Raji (cell line): ENCODE data around the gene CDK8.

Experiments
- POLR2A ChIP-seq: IDR thresholded peaks from 2 replicates; pipeline ENCODE4 v1.6.1; 2011; ENCODE audit warnings: low read depth, low read length, control low read depth; ENCODE audit not compliant: insufficient read depth

The CDK8 gene

DNA sequence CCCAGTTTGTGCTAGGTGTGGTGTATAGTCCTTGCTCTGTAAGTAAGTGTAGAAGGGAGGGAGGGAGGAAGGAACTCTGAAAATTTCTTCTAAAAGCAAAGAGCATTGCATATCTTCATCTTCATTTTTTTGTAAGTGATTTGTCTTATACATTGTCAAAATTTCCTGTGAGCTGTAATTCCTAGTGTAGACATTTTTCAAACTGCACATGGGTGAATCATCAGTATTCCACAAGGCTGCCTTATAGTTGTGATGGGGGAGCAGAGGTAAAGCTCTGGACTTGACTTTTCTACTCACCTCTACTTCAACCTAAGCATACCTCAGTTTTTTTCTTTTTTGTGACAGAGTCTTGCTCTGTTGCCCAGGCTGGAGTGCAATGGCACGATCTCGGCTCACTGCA lies 86.9 kb downstream of the CDK8 start:
- TF ChIP-seq POLR2A: no peak

DNA sequence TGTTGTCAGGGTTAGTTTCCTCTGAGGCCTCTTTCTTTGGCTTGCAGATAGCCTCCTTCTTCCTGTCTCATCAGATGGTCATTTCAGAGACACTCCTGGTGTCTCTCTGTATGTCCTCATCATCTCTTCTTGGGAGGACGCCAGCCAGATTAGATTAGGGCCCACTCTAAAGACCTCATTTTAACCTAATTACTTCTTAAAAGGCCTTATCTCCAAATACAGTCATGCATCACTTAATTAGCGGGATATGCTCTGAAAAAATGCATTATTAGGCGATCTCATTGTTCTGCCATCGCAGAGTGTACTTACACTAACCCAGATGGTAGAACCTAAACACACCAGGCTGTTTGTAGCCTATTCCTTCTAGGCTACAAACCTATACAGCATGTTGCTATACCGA lies 89.0 kb downstream of the CDK8 start:
- TF ChIP-seq POLR2A: no peak

DNA sequence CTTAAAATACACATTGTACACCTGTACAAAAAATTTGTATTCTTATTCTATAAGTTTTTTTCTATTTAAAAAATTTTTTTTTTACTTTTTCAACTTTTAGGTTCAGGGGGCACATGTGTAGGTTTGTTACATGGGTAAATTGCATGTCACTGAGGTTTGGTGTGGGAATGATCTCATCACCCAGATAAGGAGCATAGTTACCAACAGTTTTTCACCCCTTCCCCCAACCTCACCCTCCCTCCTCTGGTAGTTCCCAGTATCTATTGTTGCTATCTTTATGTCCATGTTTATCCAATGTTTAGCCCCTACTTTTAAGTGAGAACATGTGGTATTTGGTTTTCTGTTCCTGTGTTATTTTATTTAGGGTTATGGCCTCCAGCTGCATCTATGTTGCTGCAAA lies 89.9 kb downstream of the CDK8 start:
- no peak for TF ChIP-seq POLR2A

DNA sequence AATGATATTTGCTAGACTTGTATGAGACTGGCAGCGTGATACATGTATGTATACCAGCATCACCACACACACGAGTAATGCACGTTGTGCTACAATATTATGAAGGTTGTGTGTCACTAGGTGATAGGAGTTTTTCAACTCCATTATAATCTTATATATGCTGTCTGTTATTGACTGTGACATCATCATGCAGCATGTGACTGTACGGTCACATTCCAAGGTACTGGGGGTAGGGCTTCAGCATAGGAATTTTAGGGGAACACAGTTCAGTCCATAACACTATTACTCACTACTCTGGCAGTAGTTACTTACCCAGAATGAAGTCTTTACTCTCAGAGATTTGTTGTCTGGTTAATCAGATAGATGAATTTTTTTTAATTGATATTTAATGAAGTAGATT lies 91.1 kb downstream of the CDK8 start:
- TF ChIP-seq POLR2A: no peak

DNA sequence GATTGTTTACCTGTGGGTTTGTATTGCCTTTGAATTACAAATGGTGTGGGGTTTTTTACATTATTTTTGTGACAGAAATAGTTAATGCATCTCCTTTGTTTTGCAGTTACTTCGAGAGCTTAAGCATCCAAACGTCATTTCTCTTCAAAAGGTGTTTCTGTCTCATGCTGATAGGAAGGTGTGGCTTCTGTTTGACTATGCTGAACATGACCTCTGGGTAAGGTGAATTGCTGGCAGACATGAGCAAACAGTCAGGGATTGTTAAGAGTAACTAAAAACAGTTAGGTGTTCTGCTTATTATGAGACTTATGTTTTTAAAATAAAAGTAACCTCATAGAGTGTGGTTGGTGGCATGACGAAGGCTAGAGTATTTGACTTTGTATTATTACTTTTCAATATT lies 95.0 kb downstream of the CDK8 start:
- no peak for TF ChIP-seq POLR2A

DNA sequence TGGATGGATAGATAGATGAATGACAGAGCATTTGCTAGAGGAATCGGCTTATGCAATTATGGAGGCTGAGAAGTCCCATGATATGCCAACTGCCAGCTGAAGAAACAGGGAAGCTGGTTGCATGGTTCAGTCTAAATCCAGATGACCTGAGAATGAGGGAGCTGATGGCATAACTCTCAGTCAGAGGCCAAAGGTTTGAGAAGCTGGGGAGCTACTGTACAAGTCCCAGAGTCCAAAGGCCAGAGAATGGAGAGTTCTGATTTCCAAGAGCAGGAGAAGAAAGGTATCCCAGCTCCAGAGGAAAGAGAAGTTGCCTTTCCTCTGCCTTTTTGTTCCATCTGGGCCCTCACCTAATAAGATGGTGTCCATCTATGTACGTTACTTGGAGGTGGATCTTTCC lies 108.3 kb downstream of the CDK8 start:
- no peak for TF ChIP-seq POLR2A

DNA sequence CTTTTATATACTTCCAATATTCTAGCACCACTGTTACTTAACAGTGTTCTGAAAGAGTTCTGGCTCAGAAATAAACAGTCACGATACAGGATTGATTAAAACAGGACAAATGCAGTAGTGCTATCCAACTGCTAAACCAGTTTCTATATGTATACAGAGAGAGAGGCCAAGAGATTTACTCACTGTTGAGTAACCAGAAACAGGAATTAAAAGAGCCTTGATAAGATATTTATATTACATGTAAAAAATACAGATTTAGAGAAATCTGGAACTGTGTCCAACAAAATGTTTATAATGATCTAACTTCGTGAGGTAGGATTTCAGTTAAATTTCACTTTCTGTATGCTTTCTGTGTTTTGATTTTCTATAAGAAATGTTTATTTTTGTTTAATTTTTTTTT lies 116.6 kb downstream of the CDK8 start:
- TF ChIP-seq POLR2A: no peak

DNA sequence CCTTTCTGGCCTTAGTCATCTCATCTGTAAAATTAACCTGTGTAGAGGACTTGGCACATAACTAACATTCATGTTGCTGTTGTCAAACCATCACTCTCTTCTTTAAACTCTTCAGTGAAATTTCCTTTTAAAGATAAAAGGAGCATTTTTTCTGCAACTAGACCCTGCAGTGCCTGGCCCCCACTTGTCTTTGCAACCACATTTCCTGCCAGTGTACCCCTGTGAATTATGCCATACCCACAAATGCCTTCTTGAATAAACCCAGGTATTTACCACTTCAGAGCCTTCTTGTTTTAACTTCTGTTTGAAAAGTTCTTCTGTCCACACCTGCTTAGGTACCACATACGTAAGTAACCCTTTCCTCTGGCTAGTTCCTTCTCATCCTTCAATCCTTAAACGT lies 118.8 kb downstream of the CDK8 start:
- no peak for TF ChIP-seq POLR2A

DNA sequence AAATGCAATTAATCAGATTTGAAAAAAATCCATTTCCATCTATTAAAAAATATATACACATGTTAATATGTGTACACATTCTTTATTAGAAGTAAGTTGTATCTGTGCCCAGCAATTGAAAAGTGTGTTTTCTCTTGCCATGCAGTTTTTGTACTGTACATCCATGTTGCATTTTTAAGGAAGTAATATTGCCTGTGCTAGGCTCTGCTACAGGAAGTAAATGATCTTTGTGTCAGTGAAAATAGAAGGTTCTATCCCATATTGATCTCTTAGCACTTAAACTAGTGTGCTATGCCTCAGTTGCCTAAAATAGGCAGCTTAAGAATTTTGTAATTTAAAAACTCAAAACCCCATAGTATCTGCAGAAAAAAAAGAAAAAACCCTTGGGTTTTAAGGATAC lies 122.5 kb downstream of the CDK8 start:
- no peak for TF ChIP-seq POLR2A

DNA sequence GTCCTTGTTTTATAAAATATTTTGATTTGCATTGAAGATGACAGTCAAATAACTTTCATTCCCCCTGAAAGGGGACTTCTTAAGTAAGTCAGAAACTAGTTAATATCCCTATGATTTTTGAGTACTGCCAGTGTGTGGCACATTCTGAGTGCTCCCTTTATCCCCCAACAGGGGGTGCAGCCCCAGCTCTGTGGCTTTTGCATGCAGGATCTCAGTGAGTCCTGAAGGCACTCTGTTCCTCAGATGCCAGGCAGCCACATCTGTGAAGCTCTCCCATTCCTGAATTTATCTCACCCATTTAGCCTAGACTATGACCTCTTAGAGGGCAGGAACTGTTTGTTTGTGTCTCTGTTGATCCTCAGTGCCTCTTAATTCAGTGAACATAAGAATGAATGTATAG lies 123.1 kb downstream of the CDK8 start:
- no peak for TF ChIP-seq POLR2A

DNA sequence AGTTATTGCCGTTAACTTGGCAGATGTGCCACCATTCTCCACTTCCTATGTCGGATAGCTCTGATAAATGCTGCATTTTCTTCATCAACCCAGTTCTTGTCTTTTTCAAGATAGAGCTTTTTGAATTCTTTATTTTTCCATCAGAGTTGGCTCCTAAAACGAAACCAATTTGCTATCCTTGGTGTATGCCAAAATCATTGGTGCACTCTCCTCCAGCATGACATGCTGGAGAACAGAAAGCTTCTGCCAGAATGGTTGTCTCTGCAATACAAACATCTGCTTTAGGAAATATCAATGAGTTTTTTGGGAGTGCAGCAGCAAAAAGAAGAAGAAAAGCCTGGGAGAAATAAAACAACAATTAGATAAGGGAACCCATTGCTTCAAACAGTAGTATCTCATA lies 124.2 kb downstream of the CDK8 start:
- TF ChIP-seq POLR2A: no peak

DNA sequence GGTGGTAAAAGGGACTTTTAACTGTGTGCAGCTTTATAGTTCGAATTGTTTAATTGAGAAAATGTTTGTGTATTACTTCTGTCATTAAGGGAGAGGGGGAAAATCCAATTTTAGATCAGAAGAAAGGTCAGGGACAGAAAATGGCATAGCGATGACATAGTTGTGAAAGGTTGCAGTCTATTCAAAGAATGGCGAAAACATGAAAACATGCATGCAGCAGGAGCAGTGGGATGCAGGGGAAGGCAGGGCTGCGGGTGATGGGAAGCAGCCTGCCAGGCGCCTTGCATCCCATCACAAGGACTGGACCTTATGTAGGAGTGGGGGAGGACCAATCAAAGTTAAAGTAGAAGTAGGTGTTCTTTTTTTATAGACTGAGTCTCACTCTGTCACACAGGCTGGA lies 125.9 kb downstream of the CDK8 start:
- no peak for TF ChIP-seq POLR2A

DNA sequence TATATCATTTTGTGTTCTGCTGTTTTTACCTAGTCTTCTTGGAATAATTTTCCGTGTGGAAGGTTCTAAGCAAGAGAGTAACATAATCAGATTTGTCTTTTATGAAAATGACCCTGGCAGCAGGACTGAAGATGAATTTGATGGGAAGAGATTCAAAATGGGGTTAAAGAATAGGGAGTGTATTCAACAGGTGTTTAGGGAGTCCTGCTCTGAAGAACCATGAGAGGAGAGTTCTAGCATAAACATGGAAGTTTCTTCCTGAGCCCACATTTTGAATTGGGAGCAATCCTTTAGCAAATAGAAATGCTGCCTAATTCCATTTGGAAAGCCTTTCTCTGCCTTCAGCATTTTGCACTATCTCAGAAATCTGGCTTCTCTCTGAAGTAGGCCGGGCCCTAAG lies 127.0 kb downstream of the CDK8 start:
- TF ChIP-seq POLR2A: no peak

DNA sequence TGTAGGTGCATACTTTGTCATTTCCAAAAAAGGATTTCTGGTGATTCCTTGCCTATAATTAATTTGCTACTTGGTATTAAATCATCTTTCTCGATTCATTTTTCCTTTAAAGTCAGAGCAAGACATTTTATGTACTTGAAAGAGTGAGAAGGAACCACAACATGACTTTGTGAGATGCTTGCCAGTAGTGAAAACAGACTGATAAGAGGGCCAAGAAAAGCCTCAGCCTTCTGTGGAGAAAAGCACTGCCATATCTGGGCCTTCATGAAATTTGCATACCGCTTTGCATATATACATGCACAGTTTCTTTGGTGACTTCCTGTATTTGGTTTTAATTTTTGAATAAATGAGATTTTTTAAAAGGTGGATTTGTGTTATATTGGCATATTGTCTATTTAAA lies 128.4 kb downstream of the CDK8 start:
- no peak for TF ChIP-seq POLR2A

DNA sequence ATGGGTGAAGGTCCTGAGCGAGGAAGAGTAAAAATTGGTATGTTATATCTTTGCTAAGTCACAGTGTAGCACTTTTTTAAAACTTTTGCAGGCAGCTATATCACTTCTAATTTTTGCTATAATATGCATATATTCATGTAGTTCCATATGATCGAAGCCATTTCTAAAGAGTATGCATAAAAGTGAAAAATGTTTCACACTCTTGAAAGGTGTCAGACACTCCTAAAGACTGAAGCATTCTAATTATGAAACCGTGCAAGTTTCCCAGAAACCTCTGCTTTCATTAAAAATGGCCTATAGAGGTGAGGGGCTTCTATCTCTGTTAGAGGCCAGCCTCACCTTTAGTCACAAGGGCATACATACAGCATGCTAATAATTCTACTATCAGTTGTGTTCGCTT lies 128.9 kb downstream of the CDK8 start:
- no peak for TF ChIP-seq POLR2A

DNA sequence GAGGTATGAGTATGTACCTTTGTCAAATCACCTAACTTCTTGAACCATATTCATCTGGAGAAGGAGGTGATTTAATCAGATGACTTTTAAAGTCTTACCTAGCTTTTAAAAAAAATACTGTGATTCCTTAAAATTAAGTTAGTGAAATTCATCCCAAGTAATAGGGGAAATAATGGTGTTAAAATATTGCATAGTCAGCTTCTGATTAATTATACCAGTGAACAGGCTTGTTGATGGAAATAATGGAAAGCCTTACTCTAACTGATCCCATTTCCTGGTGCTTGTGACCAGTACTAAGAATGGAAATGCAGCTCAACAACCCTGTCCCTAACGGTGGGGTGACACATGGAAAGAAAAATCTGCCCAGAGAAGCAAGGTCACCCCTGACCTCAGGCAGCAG lies 130.7 kb downstream of the CDK8 start:
- no peak for TF ChIP-seq POLR2A

DNA sequence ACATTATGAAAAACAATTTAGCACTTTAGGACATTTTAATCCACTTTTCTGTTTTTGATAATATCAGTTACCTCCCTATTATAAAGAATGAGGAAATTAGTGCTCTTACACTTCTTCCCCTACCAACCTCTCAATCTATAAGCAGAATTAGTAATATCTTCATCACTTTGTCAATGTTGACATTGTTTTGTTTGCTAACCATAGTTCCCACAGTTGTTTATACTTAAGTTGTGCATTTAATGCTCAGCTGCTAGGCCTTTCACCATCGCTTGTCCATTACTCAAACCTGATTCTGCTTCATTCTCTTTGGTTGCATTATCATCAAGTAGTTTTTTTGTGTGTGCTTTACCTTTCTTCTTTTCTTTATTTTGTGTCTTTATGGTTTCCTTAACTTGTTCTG lies 132.1 kb downstream of the CDK8 start:
- no peak for TF ChIP-seq POLR2A

DNA sequence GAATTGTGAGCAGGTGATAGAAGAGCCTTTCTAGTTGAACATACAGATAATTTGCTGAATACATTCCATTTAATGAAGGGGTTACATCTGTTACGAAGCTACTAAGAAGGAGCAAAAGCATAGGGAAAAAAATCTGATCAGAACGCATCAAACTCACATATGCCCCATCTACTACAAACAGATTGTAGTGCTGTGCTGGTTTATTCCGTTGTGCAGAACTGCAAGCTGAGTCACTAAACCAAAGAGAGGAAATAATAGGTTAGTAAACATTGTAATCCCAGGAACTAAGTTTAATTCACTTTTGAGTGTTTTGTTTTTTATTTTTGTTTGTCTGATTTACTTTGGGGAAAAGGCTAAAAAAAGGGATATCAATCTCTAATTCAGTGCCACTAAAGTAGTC lies 136.3 kb downstream of the CDK8 start:
- no peak for TF ChIP-seq POLR2A
